Gastrocnemius medialis (tissue), 4 donors: ENCODE measurements around the gene PDRG1. TPM values are rescaled to one million over a fixed set of nuclear protein-coding genes. Genes with fewer than 3 reads are reported as not detected.

Source experiments
- ATAC-seq, 2 donors: fragments of 150-250 bp; one replicate each; pipeline ENCODE4 v1.9.1; 2016
- DNase-seq, 2 donors: peaks; one replicate each; pipeline ENCODE4 v3.0.0-alpha.2; 2019
- H3K27ac ChIP-seq, 4 donors: fragments of 200-600 bp; sonication (generic); 1 replicate in 1 of 4; 2 replicates in 3 of 4; pipeline ENCODE4 v1.5.1; 2016 to 2018; ENCODE audit warnings: mild to moderate bottlenecking in 2 of 4, moderate library complexity in 1 of 4
- H3K27me3 ChIP-seq, 3 donors: fragments of 200-600 bp; sonication (generic) in 2 of 3; 1 replicate in 1 of 3; 2 replicates in 2 of 3; pipeline versions ENCODE4 v1.5.1 to v1.6.0; 2016 to 2019; ENCODE audit warnings: mild to moderate bottlenecking in 1 of 3, moderate library complexity in 1 of 3
- H3K36me3 ChIP-seq, 2 donors: fragments of 200-600 bp; sonication (generic) in 1 of 2; one replicate each; pipeline ENCODE4 v1.5.1; 2017 to 2018
- H3K4me1 ChIP-seq, 2 donors: fragments of 200-600 bp; sonication (generic) in 1 of 2; one replicate each; pipeline ENCODE4 v1.5.1; 2016 to 2017; ENCODE audit warnings: mild to moderate bottlenecking in 2 of 2
- H3K4me3 ChIP-seq, 4 donors: fragments of 200-600 bp; sonication (generic) in 3 of 4; 1 replicate in 1 of 4; 2 replicates in 3 of 4; pipeline ENCODE4 v1.5.1; 2016 to 2019; ENCODE audit warnings: mild to moderate bottlenecking in 2 of 4
- H3K9me3 ChIP-seq, 3 donors: fragments of 200-600 bp; sonication (generic) in 2 of 3; 1 replicate in 1 of 3; 2 replicates in 2 of 3; pipeline ENCODE4 v1.5.1; 2016 to 2019
- CTCF ChIP-seq, 5 experiments: fragments of 450-650 bp in 3 of 5; fragments of 200-600 bp in 2 of 5; sonication (generic) in 2 of 5; IDR thresholded peaks in 4 of 5; conservative IDR thresholded peaks in 1 of 5; 1 replicate in 4 of 5; 2 replicates in 1 of 5; pipeline ENCODE4 v1.5.1; 2016 to 2019; ENCODE audit warnings: antibody characterized with exemption in 5 of 5, mild to moderate bottlenecking in 3 of 5, moderate library complexity in 3 of 5
- POLR2A ChIP-seq, 2 donors: fragments of 450-650 bp; IDR thresholded peaks; one replicate each; pipeline ENCODE4 v1.6.1; 2017; ENCODE audit warnings: antibody characterized with exemption in 2 of 2, mild to moderate bottlenecking in 2 of 2, moderate library complexity in 2 of 2
- in situ Hi-C, 4 donors: fragments of 200-750 bp; cut with MboI; loops; one replicate each; pipeline versions ENCODE4 v1.15.0 to v1.8.0; 2017; ENCODE audit warnings: low sequenced_read_pairs in 4 of 4
- intact Hi-C: fragments of 100-400 bp; cut with DNase I; formaldehyde crosslinking; loops from one replicate; pipeline ENCODE4 v1.15.1; 2023; ENCODE audit warnings: low total_unique reads
- total RNA-seq, 4 donors: library from RNA; depleted of rRNA; stranded (reverse); fragments of >200 nt; gene quantifications; one replicate each; pipeline versions ENCODE4 v1.1.0 to v1.2.3, GENCODE V29; 2016

PDRG1 gene
- total RNA-seq, 4 donors from 2014 or later, result 7.0 to 12.9 (median 9.6) TPM

DNA sequence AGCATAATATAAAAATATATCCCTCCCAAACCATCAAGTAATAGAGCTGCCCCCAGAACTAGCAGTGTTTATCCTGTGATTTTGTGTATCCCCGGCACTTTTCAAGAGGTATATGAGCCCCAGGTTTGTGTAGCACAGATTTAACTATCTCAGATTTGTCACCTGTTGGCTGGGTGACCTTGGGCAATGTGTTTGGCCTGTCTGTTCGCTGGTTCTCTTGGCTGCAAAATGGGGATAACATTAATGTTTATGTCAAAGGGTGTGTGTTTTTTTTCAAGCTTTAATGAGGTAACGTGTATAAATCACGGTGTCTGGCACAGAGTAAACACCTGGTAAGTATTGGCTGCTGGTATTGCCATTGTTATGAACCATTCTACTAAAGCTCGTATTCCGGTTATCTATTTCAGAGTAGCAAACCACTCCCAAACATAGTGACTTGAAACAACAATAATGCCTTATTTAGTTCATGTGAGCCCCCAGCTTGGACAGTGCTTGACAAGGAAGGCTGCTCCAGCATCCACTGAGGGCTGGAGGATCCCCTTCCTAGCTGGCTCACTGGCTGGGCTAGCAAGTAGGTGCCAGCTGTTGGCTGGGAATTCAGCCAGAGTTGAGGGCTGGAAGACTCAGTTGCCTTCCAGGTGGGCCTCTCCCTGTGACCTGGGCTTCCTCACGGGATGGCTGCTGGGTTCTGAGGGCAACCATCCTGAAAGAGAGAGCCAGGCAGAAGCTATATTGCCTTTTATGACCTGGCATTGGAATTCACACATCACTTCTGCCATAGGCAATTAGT lies 36.2 kb downstream of the PDRG1 start:
- no peak for TF ChIP-seq CTCF (IDR thresholded peaks at IDR 0.05 in 4 of 5, conservative IDR thresholded peaks at IDR 0.05 in 1 of 5)
- TF ChIP-seq POLR2A (IDR thresholded peaks at IDR 0.05), result no peak
- Histone ChIP-seq H3K36me3 (no peaks in the 10 kb centered on the region), H3K9me3 (no peaks in the 10 kb centered on the region), H3K4me3 (no peak overlapping the region), H3K4me1 (no peaks in the 10 kb centered on the region), H3K27me3 (no peaks in the 10 kb centered on the region), H3K27ac (no peak overlapping the region)
- in situ Hi-C loops (no loop called here), intact Hi-C loops (no loop called here)
- no peak for ATAC-seq
- no peak for DNase-seq

DNA sequence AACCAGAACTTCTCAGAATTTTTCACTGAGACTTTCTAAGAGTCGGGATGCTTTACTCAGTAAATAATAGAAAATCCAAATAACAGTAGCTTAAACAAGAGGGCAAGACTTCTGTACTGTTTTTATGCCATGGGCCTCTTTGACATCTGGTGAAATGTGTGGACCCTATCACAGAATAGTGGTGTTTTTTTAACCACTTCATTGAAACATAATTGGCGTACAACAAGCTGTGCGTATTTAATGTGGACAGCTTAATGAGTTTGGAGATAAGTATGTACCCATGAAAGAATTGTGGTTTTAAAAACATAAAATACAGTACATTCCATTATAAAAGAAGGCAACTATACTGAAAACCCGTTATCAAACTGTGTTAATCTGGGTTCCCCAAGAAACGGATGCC lies 37.7 kb downstream of the PDRG1 start:
- Histone ChIP-seq H3K4me1 (no peaks in the 10 kb centered on the region), H3K4me3 (no peak overlapping the region), H3K27ac (no peak overlapping the region), H3K36me3 (no peaks in the 10 kb centered on the region), H3K9me3 (no peaks in the 10 kb centered on the region), H3K27me3 (no peaks in the 10 kb centered on the region)
- DNase-seq (no peak), ATAC-seq (no peak)
- in situ Hi-C loops, result no loop called here
- intact Hi-C loops, result no loop called here
- TF ChIP-seq POLR2A (IDR thresholded peaks at IDR 0.05) (no peak), CTCF (IDR thresholded peaks at IDR 0.05 in 4 of 5, conservative IDR thresholded peaks at IDR 0.05 in 1 of 5) (no peak)

DNA sequence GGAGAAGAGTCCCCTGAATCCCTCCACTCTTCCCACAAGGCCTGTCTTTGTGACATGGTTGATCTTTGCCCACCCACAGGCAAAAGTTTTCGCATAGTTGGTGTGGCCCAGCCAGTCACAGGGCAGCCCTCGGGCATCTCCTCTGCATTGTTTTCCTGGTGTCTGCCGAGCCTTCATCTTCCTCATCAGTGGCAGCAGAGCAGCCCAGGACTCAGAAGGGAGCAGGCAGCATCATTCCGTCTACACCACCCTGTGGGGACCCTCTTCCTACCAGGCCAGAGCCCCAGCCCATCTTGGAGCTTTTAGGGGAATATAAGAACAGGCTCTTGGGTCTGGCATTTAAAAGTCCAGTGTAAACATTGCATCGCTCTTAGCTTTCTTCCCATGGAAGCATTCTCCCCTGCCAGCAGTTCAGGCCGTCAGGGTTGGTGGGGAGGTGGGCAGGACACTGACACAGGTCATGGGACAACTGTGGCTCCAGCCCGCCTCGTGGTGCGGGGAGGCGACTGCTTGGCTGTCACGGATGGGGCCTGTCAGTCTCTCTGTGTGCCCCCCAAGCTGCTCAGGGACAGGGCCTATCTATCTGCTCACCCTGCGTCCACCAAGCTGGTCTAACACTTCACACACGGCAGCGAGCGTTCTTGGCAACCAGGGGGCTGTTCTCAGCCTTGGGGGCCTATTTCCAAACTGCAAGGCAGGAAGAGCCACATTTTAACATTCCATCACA lies 38.3 kb downstream of the PDRG1 start:
- in situ Hi-C loops (no loop called here), intact Hi-C loops (no loop called here)
- Histone ChIP-seq H3K4me1 (no peaks in the 10 kb centered on the region), H3K4me3 (no peak overlapping the region), H3K9me3 (no peaks in the 10 kb centered on the region), H3K27ac (no peak overlapping the region), H3K36me3 (no peaks in the 10 kb centered on the region), H3K27me3 (no peaks in the 10 kb centered on the region)
- TF ChIP-seq CTCF (IDR thresholded peaks at IDR 0.05 in 4 of 5, conservative IDR thresholded peaks at IDR 0.05 in 1 of 5) (no peak), POLR2A (IDR thresholded peaks at IDR 0.05) (no peak)
- DNase-seq (no peak), ATAC-seq (no peak)

DNA sequence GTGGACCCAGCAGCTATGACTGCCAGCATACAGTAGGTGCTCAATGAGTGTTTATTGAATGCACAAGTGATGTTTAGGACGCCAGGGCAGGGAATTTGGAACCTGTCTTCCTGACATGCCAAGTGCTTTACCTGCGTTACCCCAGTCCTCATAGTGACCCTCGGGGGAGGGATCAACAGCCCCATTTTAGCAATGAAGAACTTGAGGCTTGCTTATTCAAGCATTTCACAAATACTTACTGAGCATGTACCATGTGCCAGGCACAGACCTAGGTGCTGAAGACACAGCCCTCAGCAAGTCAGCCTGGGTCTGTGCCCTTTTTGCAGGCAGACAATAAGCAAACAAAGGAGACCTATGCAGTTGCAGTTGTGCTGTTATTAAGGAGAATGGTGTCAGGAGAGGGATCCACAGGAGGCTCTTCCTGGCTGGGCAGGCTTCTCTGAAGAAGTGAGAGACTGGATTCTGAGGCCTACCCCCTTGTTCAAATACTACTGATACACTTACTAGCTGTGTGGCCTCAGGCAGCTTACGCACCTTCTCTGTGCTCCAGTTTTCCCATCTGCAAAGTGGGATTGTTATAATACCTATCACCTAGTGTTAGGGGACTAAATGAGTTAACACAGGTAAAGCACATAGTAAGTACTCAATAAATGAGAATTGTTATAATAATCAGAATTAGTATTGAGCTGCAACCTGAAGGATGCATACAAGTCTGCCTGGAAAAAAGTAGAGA lies 41.6 kb downstream of the PDRG1 start:
- TF ChIP-seq POLR2A (IDR thresholded peaks at IDR 0.05) (no peak), CTCF (IDR thresholded peaks at IDR 0.05 in 4 of 5, conservative IDR thresholded peaks at IDR 0.05 in 1 of 5) (no peak)
- intact Hi-C loops, result no loop called here
- no peak for DNase-seq
- no peaks in the 10 kb centered on the region for H3K9me3 ChIP-seq
- no peaks in the 10 kb centered on the region for H3K27me3 ChIP-seq
- no peaks in the 10 kb centered on the region for H3K36me3 ChIP-seq
- ATAC-seq, result no peak
- no peak overlapping the region for H3K27ac ChIP-seq
- H3K4me3 ChIP-seq, result no peak overlapping the region
- in situ Hi-C loops, result no loop called here
- no peaks in the 10 kb centered on the region for H3K4me1 ChIP-seq
